GM21447 (cell line): ENCODE results near the gene TWF2.
A peak's percentile ranks its signal among the peaks of the same experiment; 100 is the strongest.

Experiments
- ATAC-seq: cut with Tn5 transposase; IDR thresholded peaks from one replicate; pipeline ENCODE4 v1.9.1; 2021; ENCODE audit not compliant: unreplicated experiment

TWF2 gene

GRCh38 chr3:52259035-52259434, 20.1 kb upstream of the TWF2 start:
- ATAC-seq = no peak

- no peak for ATAC-seq
Measured at GRCh38 chr3:52257911-52258310, 19.0 kb upstream of the TWF2 start.

- no peak for ATAC-seq
Measured at GRCh38 chr3:52256622-52257021, 17.7 kb upstream of the TWF2 start.

- ATAC-seq = no peak
Measured at GRCh38 chr3:52256159-52256558, 17.2 kb upstream of the TWF2 start.

- ATAC-seq = no peak
Measured at GRCh38 chr3:52254608-52255007, 15.7 kb upstream of the TWF2 start.

- ATAC-seq = peak; percentile 92
Measured at GRCh38 chr3:52253314-52254304, 14.7 kb upstream of the TWF2 start.

- no peak for ATAC-seq
Measured at GRCh38 chr3:52250122-52250521, 11.2 kb upstream of the TWF2 start.

- ATAC-seq = no peak
Measured at GRCh38 chr3:52249683-52250082, 10.7 kb upstream of the TWF2 start.

- ATAC-seq = no peak
Measured at GRCh38 chr3:52248816-52249547, 10.0 kb upstream of the TWF2 start.

- no peak for ATAC-seq
Measured at GRCh38 chr3:52248165-52248541, 9.2 kb upstream of the TWF2 start.

- no peak for ATAC-seq
Measured at GRCh38 chr3:52247409-52248164, 8.6 kb upstream of the TWF2 start.

- no peak for ATAC-seq
Measured at GRCh38 chr3:52246728-52247408, 7.9 kb upstream of the TWF2 start.

GRCh38 chr3:52246264-52246620, 7.3 kb upstream of the TWF2 start:
- no peak for ATAC-seq

GRCh38 chr3:52245322-52246263, 6.6 kb upstream of the TWF2 start, which contains the start of gene PPM1M:
Gene PPM1M, plus strand, starts transcription at chr3:52245759. Its CDS starts 66 bp downstream, at chr3:52245825.
- ATAC-seq = no peak

- ATAC-seq = peak; percentile 39
Measured at GRCh38 chr3:52243791-52244628, 5.1 kb upstream of the TWF2 start.

GRCh38 chr3:52242039-52242438, 3.1 kb upstream of the TWF2 start:
- ATAC-seq = no peak

- ATAC-seq = no peak
Measured at GRCh38 chr3:52240886-52241370, 2.0 kb upstream of the TWF2 start.

GRCh38 chr3:52240059-52240885, 1.3 kb upstream of the TWF2 start:
- no peak for ATAC-seq
